HG02623 (cell line): Measurements from ENCODE around the gene TCTN2.

Source experiments
- ATAC-seq: cut with Tn5 transposase; IDR thresholded peaks from one replicate; pipeline ENCODE4 v1.9.1; 2021; ENCODE audit warnings: moderate library complexity; ENCODE audit not compliant: unreplicated experiment

TCTN2 gene

GRCh38 chr12:123734268-123734667, 63.4 kb downstream of the TCTN2 start:
- ATAC-seq: no peak

- no peak for ATAC-seq
These were observed 71.1 kb downstream of the TCTN2 start for GRCh38 chr12:123741937-123742572.

- ATAC-seq: no peak
These were observed 72.1 kb downstream of the TCTN2 start for GRCh38 chr12:123743002-123743401.

GRCh38 chr12:123744836-123745235, 73.9 kb downstream of the TCTN2 start:
- ATAC-seq: no peak

- ATAC-seq: no peak
These were observed 76.4 kb downstream of the TCTN2 start for GRCh38 chr12:123747309-123747708.

- no peak for ATAC-seq
These were observed 77.2 kb downstream of the TCTN2 start for GRCh38 chr12:123748161-123748560.

GRCh38 chr12:123748661-123749060, 77.7 kb downstream of the TCTN2 start:
- ATAC-seq: no peak

GRCh38 chr12:123749355-123749754, 78.4 kb downstream of the TCTN2 start:
- no peak for ATAC-seq

- ATAC-seq: no peak
These were observed 79.3 kb downstream of the TCTN2 start for GRCh38 chr12:123750159-123750656.

GRCh38 chr12:123752046-123752445, 81.1 kb downstream of the TCTN2 start:
- ATAC-seq: no peak

- no peak for ATAC-seq
These were observed 83.3 kb downstream of the TCTN2 start for GRCh38 chr12:123754041-123754772.

- no peak for ATAC-seq
These were observed 86.6 kb downstream of the TCTN2 start for GRCh38 chr12:123757561-123757960.
